HL-60 (cell line): ENCODE results near the gene GET4.

Source experiments
- CTCF ChIP-seq: IDR thresholded peaks from one replicate; pipeline ENCODE4 v1.5.1; 2011; ENCODE audit warnings: low read length, control low read depth, inconsistent platforms; ENCODE audit not compliant: insufficient read depth
- GABPA ChIP-seq: IDR thresholded peaks from 2 replicates; pipeline ENCODE4 v1.6.1; 2012; ENCODE audit warnings: low read depth
- POLR2AphosphoS5 ChIP-seq: IDR thresholded peaks from 2 replicates; pipeline ENCODE4 v1.6.1; 2012; ENCODE audit warnings: low read depth

GRCh38 chr7:931871-932650, 55.7 kb downstream of the GET4 start:
- no peak for TF ChIP-seq POLR2AphosphoS5
- no peak for TF ChIP-seq CTCF
- TF ChIP-seq GABPA: no peak
